ENCODE data around the gene TMPRSS12.

TMPRSS12 gene

DNA sequence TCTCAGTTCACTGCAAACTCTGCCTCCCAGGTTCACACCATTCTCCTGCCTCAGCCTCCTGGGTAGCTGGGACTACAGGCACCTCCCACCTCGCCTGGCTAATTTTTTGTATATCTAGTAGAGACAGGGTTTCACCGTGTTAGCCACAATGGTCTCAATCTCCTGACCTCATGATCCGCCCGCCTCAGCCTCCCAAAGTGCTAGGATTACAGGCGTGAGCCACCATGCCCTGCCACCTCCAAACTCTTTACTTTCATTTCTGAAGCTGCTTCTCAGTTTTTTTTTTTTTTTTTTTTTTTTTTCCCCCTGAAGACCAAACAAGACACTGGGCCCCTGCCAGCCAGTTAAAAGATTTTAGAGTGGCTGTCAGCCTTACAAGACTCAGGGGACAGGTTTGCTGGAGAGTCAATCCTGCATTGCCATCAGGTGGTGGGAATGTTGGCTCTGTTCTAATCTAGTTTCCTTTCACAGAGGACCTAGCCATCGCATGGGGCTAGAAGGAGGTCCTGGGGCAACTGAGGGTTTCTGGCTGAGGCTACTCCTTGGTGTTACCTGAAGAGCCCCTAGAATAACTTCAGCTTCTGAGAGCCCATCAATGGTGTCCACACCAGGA, 72.3 kb downstream of the TMPRSS12 start:
- peaks cover 24% of the 10 kb centered on the region for H3K9me3 ChIP-seq (ENCODE audit: control insufficient read depth, insufficient read depth, low read length)
- H3F3A ChIP-seq (ENCODE audit: control insufficient read depth, insufficient read depth): no peaks in the 10 kb centered on the region
- no peak overlapping the region for H3K4me3 ChIP-seq (ENCODE audit: low read length)
- no peaks in the 10 kb centered on the region for H3K36me3 ChIP-seq (ENCODE audit: control insufficient read depth, low read length)
- H3K27me3 ChIP-seq (ENCODE audit: control insufficient read depth, low read length): no peaks in the 10 kb centered on the region
- no peaks in the 10 kb centered on the region for H3K4me1 ChIP-seq (ENCODE audit: control insufficient read depth, low read length)
- H3K9me2 ChIP-seq (replicated peaks; ENCODE audit: control insufficient read depth, low read length): no peaks in the 10 kb centered on the region
- H3K4me2 ChIP-seq (ENCODE audit: low read length): no peak overlapping the region
- no peaks in the 10 kb centered on the region for H3K79me2 ChIP-seq (ENCODE audit: control insufficient read depth, low read length)
- H4K20me1 ChIP-seq (ENCODE audit: control insufficient read depth, insufficient read depth, low read depth, low read length): no peaks in the 10 kb centered on the region
- TF ChIP-seq EZH2phosphoT487 (IDR thresholded peaks at IDR 0.05; ENCODE audit: borderline replicate concordance, low read length) (no peak), CTCF (IDR thresholded peaks at IDR 0.05; ENCODE audit: low read depth, low read length, poor library complexity, severe bottlenecking) (no peak)
- no peak overlapping the region for H3K27ac ChIP-seq (ENCODE audit: low read depth, low read length)

- Histone ChIP-seq H3K4me3 (ENCODE audit: low read length) (no peak overlapping the region), H4K20me1 (ENCODE audit: control insufficient read depth, insufficient read depth, low read depth, low read length) (no peaks in the 10 kb centered on the region), H3K27ac (ENCODE audit: low read depth, low read length) (no peak overlapping the region), H3K36me3 (ENCODE audit: control insufficient read depth, low read length) (no peaks in the 10 kb centered on the region), H3K4me2 (ENCODE audit: low read length) (no peak overlapping the region), H3K27me3 (ENCODE audit: control insufficient read depth, low read length) (no peaks in the 10 kb centered on the region), H3K9me2 (replicated peaks; ENCODE audit: control insufficient read depth, low read length) (no peaks in the 10 kb centered on the region), H3K4me1 (ENCODE audit: control insufficient read depth, low read length) (no peaks in the 10 kb centered on the region), H3K9me3 (ENCODE audit: control insufficient read depth, insufficient read depth, low read length) (peaks cover 23% of the 10 kb centered on the region), H3K79me2 (ENCODE audit: control insufficient read depth, low read length) (no peaks in the 10 kb centered on the region), H3F3A (ENCODE audit: control insufficient read depth, insufficient read depth) (peaks cover 2% of the 10 kb centered on the region; the same call in 1 of the 2 replicates)
- TF ChIP-seq CTCF (IDR thresholded peaks at IDR 0.05; ENCODE audit: low read depth, low read length, poor library complexity, severe bottlenecking) (no peak), EZH2phosphoT487 (IDR thresholded peaks at IDR 0.05; ENCODE audit: borderline replicate concordance, low read length) (no peak)
Measured at GRCh38 chr12:50916292-50916691, 73.6 kb downstream of the TMPRSS12 start.

- H3K4me3 ChIP-seq (ENCODE audit: low read length): no peak overlapping the region
- H3K79me2 ChIP-seq (ENCODE audit: control insufficient read depth, low read length): no peaks in the 10 kb centered on the region
- peaks cover 5% of the 10 kb centered on the region; the same call in 1 of the 2 replicates for H3F3A ChIP-seq (ENCODE audit: control insufficient read depth, insufficient read depth)
- H3K4me2 ChIP-seq (ENCODE audit: low read length): no peak overlapping the region
- peaks cover 14% of the 10 kb centered on the region for H3K9me3 ChIP-seq (ENCODE audit: control insufficient read depth, insufficient read depth, low read length)
- H3K4me1 ChIP-seq (ENCODE audit: control insufficient read depth, low read length): peaks cover 16% of the 10 kb centered on the region
- H3K9me2 ChIP-seq (replicated peaks; ENCODE audit: control insufficient read depth, low read length): no peaks in the 10 kb centered on the region
- no peaks in the 10 kb centered on the region for H3K36me3 ChIP-seq (ENCODE audit: control insufficient read depth, low read length)
- TF ChIP-seq EZH2phosphoT487 (IDR thresholded peaks at IDR 0.05; ENCODE audit: borderline replicate concordance, low read length) (no peak), CTCF (IDR thresholded peaks at IDR 0.05; ENCODE audit: low read depth, low read length, poor library complexity, severe bottlenecking) (no peak)
- no peaks in the 10 kb centered on the region for H4K20me1 ChIP-seq (ENCODE audit: control insufficient read depth, insufficient read depth, low read depth, low read length)
- no peak overlapping the region for H3K27ac ChIP-seq (ENCODE audit: low read depth, low read length)
- no peaks in the 10 kb centered on the region for H3K27me3 ChIP-seq (ENCODE audit: control insufficient read depth, low read length)
Measured at GRCh38 chr12:50918584-50919316, 76.0 kb downstream of the TMPRSS12 start.

All from DOHH2 (cell line).